Epithelial cell of esophagus (primary cell): ENCODE results near the gene NECAB2.
"Not testable (repeated sequence)": the region's sequence is repeated elsewhere in the genome, so short reads cannot be mapped to it uniquely, and the experiment has no call there.

ENCODE experiments used
- DNase-seq: peaks from one replicate; pipeline ENCODE4 v3.0.0; 2010; ENCODE audit warnings: low read depth
- H3K4me3 ChIP-seq: 2 replicates; pipeline ENCODE4 v1.5.1; 2011; ENCODE audit warnings: mild to moderate bottlenecking, low read length, control low read depth
- TF ChIP-seq, protein P1 (sequence below): IDR thresholded peaks from 2 replicates; pipeline ENCODE4 v1.5.1; 2011; ENCODE audit warnings: low read depth, mild to moderate bottlenecking, low read length, control low read depth, inconsistent platforms; ENCODE audit not compliant: insufficient read depth; ENCODE audit errors: missing control alignments

The NECAB2 gene

DNA sequence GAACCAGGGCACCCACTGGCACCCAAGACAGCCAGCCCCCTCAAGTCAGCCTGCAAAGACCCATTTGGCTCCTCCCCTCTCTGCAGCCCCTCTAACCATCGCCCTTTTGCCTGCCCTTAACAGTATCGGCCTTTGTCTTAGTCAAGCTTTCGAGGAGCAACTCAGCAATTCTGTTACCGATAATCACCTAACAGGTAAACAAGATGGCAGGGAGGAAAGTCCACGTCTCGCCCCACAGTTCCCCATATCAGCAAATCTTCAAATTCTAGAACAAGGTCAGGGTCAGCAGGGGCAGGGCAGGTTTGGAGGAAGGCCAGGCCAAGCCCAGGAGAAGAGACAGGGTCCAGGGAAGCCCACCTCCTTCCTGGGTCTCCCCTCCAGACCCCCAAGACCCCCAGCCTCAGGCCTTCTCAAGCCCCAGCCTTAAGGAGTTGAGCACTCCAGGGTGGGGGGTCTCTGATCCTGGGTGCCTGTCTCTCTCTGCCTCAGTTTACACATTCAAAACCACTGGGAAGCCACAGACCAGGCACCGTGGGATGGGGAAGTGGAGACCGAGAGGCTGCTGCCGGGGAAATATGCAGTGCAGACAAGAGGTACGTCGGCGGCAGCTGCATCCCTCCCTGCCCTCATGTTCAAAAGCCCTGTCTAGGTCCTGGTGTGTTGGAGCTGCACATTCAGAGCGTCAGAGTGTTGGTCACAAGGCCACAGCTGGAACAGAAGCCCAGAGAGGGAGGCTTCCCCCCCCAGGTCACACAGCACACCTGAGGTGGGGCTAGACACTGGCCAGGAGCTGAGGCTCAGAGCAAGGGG is 18.9 kb upstream of the NECAB2 start:
- TF ChIP-seq, protein P1, sequence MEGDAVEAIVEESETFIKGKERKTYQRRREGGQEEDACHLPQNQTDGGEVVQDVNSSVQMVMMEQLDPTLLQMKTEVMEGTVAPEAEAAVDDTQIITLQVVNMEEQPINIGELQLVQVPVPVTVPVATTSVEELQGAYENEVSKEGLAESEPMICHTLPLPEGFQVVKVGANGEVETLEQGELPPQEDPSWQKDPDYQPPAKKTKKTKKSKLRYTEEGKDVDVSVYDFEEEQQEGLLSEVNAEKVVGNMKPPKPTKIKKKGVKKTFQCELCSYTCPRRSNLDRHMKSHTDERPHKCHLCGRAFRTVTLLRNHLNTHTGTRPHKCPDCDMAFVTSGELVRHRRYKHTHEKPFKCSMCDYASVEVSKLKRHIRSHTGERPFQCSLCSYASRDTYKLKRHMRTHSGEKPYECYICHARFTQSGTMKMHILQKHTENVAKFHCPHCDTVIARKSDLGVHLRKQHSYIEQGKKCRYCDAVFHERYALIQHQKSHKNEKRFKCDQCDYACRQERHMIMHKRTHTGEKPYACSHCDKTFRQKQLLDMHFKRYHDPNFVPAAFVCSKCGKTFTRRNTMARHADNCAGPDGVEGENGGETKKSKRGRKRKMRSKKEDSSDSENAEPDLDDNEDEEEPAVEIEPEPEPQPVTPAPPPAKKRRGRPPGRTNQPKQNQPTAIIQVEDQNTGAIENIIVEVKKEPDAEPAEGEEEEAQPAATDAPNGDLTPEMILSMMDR = no peak
- no peak overlapping the region for H3K4me3 ChIP-seq
- no peak for DNase-seq

GRCh38 chr16:83949724-83950001 is 18.4 kb upstream of the NECAB2 start:
- DNase-seq = no peak
- TF ChIP-seq, protein P1 = no peak
- no peak overlapping the region for H3K4me3 ChIP-seq

DNA sequence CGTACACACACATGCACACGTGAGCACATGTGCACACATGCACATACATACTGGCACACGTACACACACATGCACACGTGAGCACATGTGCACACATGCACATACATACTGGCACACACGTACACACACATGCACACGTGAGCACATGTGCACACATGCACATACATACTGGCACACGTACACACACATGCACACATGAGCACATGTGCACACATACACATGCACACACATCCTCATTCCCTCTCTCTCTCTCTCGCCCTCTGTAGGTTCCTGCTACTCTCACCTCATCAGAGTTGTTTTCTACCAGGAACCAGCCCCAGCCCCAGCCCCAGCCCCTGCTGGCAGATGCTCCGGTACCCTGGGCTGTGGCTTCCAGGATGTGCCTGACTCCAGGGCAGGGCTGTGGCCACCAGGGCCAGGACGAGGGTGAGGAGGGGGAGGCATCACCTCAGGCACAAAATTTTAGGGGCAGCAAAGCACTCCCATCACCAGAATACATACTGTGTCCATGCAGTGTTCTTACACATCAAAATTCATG is 17.1 kb upstream of the NECAB2 start:
- H3K4me3 ChIP-seq, DNase-seq: not testable (repeated sequence)

GRCh38 chr16:83951544-83951943 is 16.5 kb upstream of the NECAB2 start:
- TF ChIP-seq, protein P1 = no peak

DNA sequence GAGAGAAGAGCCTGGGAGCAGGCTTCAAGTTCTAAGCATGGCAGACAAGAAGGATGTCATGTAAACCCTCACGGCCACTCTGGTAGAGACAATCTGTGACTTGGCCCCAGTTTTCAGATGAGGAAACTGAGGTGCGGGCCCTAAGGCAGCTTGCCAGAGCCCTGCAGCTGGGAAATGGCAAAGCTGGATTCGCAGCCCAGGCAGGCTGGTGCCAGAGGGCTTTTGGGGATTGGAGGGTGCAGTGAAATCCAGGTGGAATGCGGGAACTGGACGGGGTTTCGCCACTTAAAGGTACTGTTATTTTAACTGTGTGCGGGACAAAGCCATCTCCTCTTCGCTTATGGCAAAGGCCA is 15.5 kb upstream of the NECAB2 start:
- TF ChIP-seq, protein P1 = no peak
- H3K4me3 ChIP-seq = no peak overlapping the region
- peak; percentile 71 for DNase-seq

More at GRCh38 chr16:83951544-83951943, 16.5 kb upstream of the NECAB2 start:
- H3K4me3 ChIP-seq = no peak overlapping the region
- DNase-seq = no peak

DNA sequence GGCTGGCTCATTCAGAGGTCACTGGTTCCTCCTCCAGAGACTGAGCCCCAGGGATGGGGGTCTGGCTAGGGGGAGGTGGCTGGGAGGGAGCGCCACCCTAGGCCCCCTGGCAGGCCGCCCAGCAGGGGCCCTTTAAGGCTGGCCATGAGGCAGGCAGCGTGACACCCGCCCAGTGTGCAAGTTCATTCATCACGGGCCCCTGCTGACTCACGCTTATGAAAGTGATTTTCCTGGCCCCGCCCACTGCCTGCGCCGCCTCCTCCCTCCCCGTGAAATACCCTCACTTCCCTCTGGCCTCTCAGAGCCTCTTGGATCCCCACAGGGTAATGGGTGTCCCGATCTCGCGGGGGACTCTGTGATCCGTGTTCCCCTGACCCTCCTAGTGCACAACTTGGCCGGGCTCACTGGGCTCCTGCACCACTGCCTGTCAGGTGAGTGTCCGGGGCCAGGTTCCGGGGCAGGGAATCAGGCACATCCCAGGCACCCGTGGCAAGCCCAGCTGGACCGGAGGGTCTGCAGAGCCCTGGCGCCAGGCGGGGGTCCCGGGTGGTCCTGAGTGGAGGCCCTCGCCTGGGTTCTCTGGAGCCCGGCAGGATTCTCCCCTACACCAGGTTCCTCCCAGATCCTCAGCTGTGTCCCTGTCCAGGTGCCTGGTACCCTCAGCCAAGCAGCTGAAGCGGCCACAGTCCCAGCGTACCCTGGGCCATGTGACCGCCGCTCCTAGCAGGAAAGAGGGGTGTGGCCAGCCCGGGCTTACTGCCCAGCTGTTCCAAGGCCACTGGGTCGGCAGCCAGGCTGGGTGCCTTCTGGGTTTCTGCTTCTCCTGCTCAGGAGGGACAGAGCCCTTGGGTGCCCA is 14.9 kb upstream of the NECAB2 start, which contains the start of gene OSGIN1:
TSS of gene OSGIN1 (plus strand) at position 301 of the 856 bp plus-strand sequence. CDS start 4,432 bp downstream, outside the sequence.
- TF ChIP-seq, protein P1 = no peak
- peak within 1 kb of the TSS; percentile 60 for H3K4me3 ChIP-seq
- DNase-seq = peak; percentile 95

DNA sequence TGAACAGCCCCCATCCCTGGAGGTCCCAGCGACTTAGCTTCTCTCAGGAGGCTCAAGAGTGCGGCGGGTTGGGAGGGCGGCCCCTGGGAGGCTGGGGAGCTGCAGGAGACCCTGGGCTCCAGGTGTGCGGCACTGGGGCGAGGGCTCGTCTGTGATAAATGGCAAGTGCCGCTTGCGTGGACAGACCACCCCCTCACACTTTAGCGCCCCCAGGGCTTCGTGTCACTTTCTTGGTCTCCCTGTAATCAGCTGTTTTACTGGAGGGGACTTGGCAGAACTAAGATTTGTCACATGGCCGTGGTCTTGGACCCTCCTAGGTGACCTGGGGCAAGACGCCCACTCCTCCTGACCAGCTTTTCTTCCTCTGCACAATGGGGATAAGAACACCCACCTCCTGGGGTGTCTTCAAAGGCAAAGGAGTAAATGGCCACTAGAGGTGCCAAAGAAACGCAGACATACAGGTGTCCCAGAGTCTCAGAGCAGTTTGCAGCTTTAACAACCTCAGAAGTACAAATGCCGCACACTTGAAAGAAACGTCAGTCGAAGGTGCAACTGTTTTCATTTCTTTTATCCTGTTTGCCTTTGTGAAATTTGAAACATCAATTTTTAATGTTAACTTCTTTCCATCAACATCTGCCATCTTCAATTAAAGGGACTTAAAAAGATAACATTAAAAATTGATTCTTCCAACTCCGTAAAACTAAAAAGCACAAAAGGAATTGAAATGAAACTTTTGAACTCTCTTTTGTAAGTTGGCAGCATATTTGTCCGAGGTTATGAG is 14.1 kb upstream of the NECAB2 start:
- H3K4me3 ChIP-seq = peak overlapping the region; percentile 60
- TF ChIP-seq, protein P1 = peak; percentile 83
- DNase-seq = peak; percentile 70
